ENCODE measurements around the gene IL17A.
A peak's percentile ranks its signal among the peaks of the same experiment; 100 is the strongest.

IL17A gene

GRCh38 chr6:52186075-52186474 lies at the start of gene IL17A:
Gene IL17A, plus strand, starts transcription at chr6:52186375. Its CDS starts 57 bp downstream, at chr6:52186432.
- no peak for DNase-seq

DNA sequence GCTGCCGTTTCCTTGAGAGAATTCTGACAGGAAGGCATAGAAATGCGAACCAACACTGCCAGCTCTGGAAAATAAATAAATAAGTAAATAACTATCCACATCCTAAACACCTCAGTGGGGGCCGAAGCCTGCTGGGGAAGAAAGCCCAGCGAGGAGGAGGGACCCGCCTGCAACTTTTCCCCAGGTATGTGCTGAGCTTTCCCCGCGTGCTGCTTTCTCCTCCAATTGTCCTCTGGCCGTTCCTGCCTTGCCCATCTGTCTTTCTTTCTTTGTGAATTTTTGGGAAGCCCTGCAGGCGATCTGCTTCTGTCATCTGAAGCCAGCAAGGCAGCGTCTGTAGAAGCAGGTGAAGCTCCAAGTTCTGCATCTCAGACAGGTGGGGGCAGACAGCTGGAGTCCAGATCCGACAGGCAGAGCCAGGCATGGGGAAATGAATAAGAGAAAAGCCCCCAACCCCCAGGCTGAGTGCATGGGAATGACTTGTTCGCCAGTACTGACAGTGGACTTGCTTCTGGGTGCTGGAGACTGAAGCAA lies 49.2 kb upstream of the IL17A start:
- DNase-seq, result no peak

DNA sequence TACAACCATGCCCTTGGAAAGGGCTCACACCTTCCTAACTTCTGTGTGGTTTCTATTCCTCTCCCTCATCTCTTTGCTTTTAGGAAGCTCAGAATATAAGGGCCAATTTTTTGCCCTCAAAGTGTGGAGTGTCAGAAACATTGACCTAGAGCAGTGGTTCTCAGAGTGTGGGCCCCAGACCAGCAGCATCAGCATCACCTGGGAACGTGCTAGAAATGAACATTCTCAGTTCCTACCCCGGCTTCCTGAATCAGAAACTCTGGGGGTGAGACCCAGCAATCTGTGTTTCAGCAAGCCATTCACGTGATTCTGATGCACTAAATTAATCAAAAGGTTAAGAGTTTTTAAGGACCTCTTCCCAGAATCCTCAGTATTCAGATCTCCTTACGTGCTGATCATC lies 47.9 kb upstream of the IL17A start:
- DNase-seq, result no peak

- no peak for DNase-seq
These were observed 46.0 kb upstream of the IL17A start for GRCh38 chr6:52139985-52140680.

DNA sequence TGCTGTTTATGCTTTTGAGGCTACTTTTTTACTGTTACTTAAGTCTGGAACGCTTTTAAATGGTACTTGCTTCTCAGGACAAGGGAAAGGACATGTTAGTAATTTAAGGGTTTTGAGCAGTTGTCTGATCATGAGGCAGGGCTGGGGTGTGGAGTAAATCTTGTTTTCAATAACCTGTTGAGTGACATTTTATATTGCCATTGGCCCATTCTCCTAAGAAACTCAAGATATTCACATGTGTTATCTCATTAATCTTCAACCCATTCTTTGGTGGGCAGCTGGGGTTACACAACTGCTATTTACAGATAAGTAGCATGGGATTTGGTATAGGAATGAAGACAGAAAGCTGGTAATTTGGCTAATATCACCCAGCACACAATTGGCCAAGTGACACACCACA lies 44.6 kb upstream of the IL17A start:
- DNase-seq, result no peak

DNA sequence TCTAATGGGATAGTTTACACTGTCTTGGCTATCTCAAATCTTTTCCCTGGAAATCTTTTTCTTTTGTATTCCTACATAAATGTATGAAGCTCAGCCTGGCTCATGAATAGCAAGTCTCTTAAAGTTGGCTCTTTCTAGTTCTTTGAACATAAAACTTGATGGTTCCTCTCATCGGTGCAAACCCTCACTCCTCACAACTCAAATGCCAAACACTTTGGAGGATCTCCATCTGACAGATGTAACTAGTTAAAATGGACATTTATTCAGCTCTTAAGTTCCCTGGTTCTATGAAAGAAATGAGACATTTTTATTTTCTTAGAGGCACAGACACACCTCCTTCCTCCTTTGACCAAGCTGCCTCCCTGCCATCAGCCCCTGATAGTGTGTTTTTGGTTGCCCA lies 43.6 kb upstream of the IL17A start:
- no peak for DNase-seq

- DNase-seq, result no peak
These were observed 42.6 kb upstream of the IL17A start for GRCh38 chr6:52143551-52143950.

- no peak for DNase-seq
These were observed 41.7 kb upstream of the IL17A start for GRCh38 chr6:52144196-52145076.

- DNase-seq, result no peak
These were observed 39.2 kb upstream of the IL17A start for GRCh38 chr6:52146851-52147445.

DNA sequence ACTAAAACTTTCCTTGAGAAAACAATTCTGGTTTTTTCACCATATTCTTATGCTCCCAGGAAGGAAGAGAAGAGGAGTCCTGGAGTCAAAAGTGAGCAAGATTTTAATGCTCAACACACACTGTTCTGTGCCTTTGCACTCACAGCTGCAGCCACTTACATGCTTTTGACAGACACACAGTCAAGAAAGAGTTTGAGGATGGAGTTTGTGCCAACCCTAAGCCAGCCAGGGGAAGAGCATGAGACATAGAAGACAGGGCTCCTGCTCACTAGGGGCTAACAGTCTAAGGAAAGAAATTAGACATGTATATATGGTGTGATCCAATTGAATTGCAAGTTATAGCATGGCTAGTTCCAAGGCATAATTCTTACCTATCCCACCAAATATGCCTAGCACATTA lies 37.1 kb upstream of the IL17A start:
- DNase-seq, result no peak

DNA sequence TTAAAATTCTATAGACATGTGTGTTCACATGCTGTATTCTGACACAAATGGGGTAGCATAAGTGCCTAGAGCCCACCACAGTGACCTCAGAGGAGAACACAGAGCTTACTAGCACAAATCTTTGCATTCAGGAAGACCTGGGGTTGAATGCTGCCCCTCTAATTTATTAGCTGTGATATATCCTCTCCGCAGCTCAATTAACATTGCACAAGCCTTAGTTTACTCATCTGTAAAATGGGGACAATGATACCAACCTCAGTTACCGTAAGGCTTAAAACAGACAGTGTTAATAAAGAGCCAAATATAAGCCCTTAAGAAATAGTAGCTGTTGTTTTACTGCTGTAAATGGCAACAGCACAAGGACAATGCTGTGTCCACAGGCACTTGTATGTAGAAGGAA lies 36.2 kb upstream of the IL17A start:
- DNase-seq, result no peak

DNA sequence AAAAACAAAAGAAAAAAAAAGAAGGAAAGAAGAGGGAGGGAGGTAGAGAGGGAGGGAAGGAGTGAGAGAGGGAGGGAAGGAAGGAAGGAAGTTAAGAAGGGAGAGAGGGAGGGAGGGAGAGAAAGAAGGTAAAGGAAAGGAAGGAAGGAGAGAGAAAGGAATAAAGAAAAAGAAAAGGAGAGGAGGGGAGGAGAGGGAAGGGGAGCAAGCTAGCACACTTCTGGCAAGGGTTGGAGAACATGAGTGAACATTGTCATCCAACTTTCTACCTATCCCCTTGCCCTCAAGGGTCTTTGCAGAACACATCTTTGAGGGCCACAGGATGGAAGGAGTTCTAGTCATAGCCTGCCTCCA lies 34.1 kb upstream of the IL17A start:
- no peak for DNase-seq

DNA sequence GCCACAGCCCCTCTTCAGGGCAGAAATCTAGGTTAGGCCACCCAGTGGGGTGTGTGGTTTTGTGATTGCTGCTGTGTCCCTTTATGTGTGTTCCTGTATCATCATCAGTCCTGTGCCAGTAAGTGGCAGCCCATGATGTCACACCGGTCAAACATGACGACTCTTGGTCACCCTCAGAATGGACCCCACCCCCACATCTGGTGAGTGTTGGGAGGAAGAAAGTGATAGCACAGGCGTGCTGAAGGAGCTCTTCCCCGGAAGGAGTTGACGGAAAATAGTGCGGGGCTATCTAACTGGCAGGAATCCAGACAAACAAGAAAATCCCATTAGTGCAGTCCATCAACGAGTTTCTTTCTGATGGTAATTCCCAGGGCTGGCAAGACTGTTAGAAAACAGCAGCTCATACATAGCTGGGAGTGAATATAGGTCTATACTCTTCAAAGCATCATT lies 33.4 kb upstream of the IL17A start:
- DNase-seq, result no peak

DNA sequence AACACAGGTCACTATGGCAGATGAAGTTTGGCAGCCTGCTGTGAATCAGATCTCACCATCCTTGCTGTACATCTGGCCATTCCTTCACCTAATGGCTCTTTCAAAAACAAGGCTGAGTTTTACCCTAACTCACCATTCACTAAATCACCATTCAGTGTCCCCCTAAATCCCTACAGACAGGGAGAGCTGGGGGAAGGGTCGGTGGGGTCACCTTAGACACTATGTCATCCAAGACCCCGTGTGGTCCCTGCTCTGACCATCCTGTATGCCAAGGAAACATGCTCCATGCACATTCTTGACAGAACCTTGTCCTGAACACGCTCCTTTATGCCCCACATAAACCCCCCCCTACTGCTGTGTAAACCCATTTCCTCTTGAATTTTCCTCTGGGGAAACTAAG lies 31.8 kb upstream of the IL17A start:
- DNase-seq, result no peak

DNA sequence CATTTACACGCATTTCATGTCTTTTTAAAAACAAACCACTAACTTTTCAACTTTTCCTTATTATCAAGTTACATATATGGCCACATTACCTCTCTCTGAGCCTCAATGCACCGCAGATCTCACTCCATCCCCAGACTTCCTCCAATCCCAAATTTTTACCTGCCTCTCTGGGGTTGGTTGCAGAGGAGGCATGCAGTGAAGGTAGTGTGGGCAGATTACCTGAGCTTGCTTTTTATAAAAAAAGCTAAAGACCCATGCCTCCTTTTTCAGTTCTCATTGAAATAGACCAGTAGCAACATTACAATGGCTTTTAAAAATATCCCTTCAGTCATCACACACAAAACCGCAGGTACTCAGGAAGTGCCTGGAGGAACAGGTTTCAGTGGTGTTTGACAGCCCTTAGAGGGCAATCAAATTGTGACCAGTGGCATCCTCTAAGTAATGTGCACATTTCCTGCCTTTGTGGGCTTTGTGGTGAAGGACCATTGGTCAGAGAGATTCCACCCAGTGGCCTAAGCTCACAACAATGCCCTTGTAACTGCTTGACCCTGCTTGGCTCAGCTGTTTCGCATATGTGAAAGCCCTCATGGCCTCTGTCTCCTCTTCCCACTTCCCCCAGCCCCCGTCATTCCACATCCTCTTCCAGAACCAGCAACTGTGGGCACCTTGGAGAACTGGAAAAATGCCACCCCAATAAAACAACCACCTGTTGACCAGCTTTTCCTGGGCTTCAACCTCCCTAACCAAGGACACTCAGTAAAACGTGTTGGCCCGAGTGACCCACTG lies 30.2 kb upstream of the IL17A start:
- DNase-seq, result no peak

- DNase-seq, result peak; percentile 76
These were observed 28.8 kb upstream of the IL17A start for GRCh38 chr6:52157301-52157941.

- DNase-seq, result peak; percentile 20
These were observed 25.6 kb upstream of the IL17A start for GRCh38 chr6:52160472-52161104.

DNA sequence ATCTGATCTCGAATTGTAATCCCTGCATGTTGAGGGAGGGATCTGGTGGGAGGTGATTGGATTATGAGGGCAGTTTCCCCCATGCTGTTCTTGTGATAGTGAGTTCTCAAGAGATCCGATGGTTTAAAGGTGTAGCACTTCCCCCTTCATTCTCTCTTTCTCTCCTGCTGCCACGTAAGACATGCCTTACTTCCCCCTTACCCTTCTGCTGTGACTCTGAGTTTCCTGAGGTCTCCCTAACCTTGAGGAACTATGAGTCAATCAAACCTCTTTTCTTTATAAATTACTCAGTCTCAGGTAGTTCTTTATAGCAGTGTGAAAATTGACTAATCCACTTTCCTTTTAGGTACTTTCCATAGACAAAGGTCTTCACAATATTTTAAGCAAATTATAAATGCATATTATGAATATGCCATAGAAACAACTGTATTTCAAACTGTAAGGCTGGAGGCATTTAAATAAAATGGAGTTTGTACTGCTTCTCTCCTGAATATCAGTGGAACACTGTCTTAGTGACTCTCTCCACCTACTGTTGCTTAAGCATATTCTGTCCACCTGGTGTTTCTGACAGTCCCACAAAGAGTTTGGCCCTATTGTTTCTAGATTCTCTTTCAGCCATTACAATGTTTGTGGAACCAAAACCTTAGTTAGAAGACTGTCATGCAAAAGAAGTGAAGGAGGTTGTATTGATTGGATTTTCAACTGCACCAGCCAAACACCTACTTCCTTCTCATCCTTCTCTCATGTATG lies 24.3 kb upstream of the IL17A start:
- peak; percentile 48 for DNase-seq

DNA sequence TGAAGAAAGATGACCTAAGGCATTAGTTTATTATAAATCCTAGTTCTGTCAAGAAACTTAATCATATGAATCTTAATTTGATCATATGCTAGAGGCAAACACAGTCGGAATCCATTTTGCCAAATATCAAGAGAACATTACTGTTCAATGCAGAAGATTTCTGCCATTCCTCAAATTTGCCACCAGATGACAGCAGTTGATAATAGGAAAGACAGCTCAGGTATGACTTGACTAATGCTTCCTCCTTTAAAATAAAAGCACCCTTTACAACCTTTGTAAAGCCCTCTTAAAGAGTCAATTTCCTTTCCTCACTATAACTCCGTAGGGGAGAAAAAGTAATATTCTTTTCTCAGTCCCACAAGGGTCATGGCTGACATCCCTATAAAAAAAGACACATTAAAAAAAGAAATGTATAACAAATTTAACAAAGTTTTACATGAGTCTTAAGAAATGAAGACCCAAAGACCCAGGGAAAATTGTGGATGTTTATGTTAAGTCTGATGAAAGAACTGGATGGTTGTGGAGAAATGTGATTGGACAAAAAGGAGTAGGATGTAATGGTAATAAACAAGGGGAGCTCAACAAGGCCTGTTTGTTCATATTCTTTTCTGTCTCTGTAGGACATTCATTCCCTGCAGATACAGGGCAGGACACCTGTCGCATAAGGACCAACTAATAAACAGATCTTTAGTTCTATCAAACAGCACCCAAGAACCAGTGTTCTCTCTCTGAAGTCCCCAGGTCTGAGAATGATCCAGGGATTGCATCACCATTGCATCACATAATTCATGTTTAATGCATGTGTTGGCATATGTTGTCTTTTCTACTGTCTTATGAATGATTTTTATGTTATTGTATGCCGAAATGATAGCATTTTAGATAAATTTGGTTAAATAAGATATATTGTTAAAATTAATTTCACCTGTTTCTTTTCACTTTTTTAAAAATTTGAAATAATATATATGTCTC lies 23.0 kb upstream of the IL17A start:
- DNase-seq, result no peak
